ENCODE measurements around the gene EN2.

DNA sequence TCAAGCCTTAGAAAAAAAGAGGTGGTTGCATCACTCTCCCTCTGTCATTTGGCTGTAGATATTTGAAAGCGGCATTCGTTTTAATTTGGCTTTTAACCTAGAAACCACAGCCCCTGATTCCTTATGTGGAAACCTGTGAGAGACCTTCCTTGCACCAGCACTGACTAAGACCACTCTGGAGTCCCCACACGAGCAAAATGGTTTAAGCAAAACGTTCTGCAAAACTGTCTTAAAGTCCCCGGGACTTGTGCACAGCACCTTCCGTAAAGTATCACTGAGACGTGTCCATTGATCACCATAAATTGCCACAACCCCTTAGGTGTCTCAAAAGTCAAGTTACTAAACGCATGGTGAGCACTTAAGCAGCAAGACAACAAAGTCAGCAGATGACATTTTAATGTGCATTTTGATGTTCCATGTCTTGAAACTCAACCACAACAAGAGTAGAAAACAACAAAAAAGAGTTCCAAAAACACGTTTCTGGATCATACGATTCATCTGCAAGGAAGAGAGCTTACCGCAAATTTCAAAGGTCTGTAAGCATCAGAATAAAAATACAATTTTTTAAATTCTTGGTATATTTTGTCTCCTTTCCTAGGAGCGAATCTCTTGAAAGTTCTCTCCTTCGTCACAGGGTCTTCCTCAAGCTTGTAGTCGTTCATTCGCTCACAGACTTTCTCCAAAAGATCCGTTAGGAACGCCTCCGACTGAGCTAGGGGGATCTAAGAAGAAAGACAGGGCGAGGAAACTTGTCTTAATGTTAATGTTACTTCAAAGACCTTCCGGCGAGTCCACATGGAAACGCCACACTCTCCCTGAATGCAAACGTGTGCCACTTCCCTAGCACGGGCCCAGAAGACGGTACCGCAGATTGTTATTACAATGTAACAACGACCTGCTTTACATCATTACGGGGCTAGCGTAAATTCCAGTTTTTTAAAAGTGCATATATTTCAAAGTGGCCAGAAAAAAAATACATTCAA, 50.7 kb downstream of the EN2 start:
- TF ChIP-seq, protein P1, sequence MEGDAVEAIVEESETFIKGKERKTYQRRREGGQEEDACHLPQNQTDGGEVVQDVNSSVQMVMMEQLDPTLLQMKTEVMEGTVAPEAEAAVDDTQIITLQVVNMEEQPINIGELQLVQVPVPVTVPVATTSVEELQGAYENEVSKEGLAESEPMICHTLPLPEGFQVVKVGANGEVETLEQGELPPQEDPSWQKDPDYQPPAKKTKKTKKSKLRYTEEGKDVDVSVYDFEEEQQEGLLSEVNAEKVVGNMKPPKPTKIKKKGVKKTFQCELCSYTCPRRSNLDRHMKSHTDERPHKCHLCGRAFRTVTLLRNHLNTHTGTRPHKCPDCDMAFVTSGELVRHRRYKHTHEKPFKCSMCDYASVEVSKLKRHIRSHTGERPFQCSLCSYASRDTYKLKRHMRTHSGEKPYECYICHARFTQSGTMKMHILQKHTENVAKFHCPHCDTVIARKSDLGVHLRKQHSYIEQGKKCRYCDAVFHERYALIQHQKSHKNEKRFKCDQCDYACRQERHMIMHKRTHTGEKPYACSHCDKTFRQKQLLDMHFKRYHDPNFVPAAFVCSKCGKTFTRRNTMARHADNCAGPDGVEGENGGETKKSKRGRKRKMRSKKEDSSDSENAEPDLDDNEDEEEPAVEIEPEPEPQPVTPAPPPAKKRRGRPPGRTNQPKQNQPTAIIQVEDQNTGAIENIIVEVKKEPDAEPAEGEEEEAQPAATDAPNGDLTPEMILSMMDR (conservative IDR thresholded peaks at IDR 0.05; ENCODE audit: low read length) = no peak
- TF ChIP-seq EZH2phosphoT487 (IDR thresholded peaks at IDR 0.05; ENCODE audit: borderline replicate concordance, low read depth, low read length) = no peak

Measured in OCI-LY7 (cell line).